OCI-LY7 (cell line): Measurements from ENCODE around the gene ZSWIM1.

Experiments used
- CTCF ChIP-seq: fragments of 200-600 bp; sonication (generic); conservative IDR thresholded peaks from 2 replicates; pipeline ENCODE4 v1.5.1; 2014; ENCODE audit warnings: mild to moderate bottlenecking, antibody characterized with exemption, low read length, moderate library complexity, mixed read lengths
- EZH2phosphoT487 ChIP-seq: fragments of 200-600 bp; sonication (generic); IDR thresholded peaks from 2 replicates; pipeline ENCODE4 v1.6.1; 2018; ENCODE audit warnings: low read depth, borderline replicate concordance, mild to moderate bottlenecking, mixed run types, antibody characterized with exemption, low read length, moderate library complexity, mixed read lengths

DNA sequence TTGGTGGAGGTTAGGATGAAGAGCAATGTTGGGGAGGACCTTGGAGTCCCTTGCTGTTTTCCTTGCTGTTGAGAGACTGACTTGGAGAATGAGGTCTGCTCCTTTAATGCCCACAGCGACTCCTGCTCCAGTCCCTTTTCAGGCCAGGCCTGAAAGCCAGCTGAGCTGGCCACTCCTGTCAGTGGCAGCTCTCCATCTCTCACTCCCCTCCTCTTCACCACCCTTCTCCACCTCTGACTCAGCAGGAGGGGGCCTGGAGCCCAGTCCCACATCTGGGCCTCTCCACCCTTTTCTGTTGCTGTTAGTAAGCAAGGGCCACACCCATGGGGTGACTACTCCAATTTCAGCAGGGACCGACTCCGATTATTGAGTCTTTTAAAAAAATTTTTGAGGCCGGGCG lies 45.2 kb upstream of the ZSWIM1 start:
- no peak for TF ChIP-seq CTCF
- TF ChIP-seq EZH2phosphoT487 = no peak
